Skeletal muscle satellite cell (primary cell): ENCODE data around the gene TTLL5.

ENCODE experiments used
- H3K27me3 ChIP-seq: 2 replicates; pipeline ENCODE4 v1.7.0; 2013; ENCODE audit warnings: low read length; ENCODE audit not compliant: control insufficient read depth, insufficient read depth
- H3K36me3 ChIP-seq: 2 replicates; pipeline ENCODE4 v1.7.0; 2013; ENCODE audit warnings: mild to moderate bottlenecking, control low read depth, low read length; ENCODE audit not compliant: insufficient read depth
- H3K4me1 ChIP-seq: 2 replicates; pipeline ENCODE4 v1.7.0; 2013; ENCODE audit warnings: low read length; ENCODE audit not compliant: control insufficient read depth, insufficient read depth
- H3K4me2 ChIP-seq: 2 replicates; pipeline ENCODE4 v1.7.0; 2013; ENCODE audit warnings: mild to moderate bottlenecking, low read length
- H3K4me3 ChIP-seq: 2 replicates; pipeline ENCODE4 v1.7.0; 2013; ENCODE audit warnings: low read length
- H3K9ac ChIP-seq: 2 replicates; pipeline ENCODE4 v1.7.0; 2013; ENCODE audit warnings: mild to moderate bottlenecking, low read depth, low read length, moderate library complexity
- H3K9me3 ChIP-seq: replicated peaks from 2 replicates; pipeline ENCODE4 v1.7.0; 2013; ENCODE audit warnings: mild to moderate bottlenecking, control low read depth, low read length

TTLL5 gene

DNA sequence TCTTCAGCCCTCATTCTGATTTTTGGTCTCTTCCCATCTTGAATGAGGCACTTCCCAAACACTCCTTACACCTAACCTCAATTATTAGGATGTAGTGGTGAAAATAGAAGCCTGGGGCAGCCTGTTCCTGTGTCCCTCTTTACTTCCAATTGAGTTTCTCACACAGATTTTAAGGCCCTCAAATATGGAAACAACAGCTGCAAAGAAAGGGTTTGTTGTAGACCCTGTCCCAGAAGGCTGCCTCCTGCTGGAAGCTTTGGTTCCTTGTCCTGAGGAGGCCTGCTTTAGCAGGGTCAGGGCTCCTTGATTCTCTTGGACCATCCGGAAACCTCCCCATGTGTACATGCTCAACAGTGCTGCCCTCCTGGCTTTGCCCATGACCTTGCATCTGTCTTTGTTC is 219.5 kb downstream of the TTLL5 start:
- no peak overlapping the region for H3K4me3 ChIP-seq
- no peak overlapping the region for H3K9ac ChIP-seq
- no peaks in the 10 kb centered on the region for H3K27me3 ChIP-seq
- H3K36me3 ChIP-seq: no peaks in the 10 kb centered on the region
- H3K4me2 ChIP-seq: no peak overlapping the region
- no peaks in the 10 kb centered on the region for H3K9me3 ChIP-seq
- H3K4me1 ChIP-seq: peaks cover 49% of the 10 kb centered on the region

GRCh38 chr14:75881994-75882393 is 220.9 kb downstream of the TTLL5 start:
- H3K9ac ChIP-seq: no peak overlapping the region
- H3K4me1 ChIP-seq: peaks cover 58% of the 10 kb centered on the region
- no peaks in the 10 kb centered on the region for H3K36me3 ChIP-seq
- H3K4me3 ChIP-seq: no peak overlapping the region
- no peaks in the 10 kb centered on the region for H3K27me3 ChIP-seq
- no peaks in the 10 kb centered on the region for H3K9me3 ChIP-seq
- H3K4me2 ChIP-seq: no peak overlapping the region

GRCh38 chr14:75884198-75884611 is 223.2 kb downstream of the TTLL5 start:
- Histone ChIP-seq H3K27me3 (no peaks in the 10 kb centered on the region), H3K4me3 (no peak overlapping the region), H3K9me3 (no peaks in the 10 kb centered on the region), H3K4me1 (peaks cover 39% of the 10 kb centered on the region), H3K36me3 (no peaks in the 10 kb centered on the region), H3K4me2 (no peak overlapping the region), H3K9ac (no peak overlapping the region)

DNA sequence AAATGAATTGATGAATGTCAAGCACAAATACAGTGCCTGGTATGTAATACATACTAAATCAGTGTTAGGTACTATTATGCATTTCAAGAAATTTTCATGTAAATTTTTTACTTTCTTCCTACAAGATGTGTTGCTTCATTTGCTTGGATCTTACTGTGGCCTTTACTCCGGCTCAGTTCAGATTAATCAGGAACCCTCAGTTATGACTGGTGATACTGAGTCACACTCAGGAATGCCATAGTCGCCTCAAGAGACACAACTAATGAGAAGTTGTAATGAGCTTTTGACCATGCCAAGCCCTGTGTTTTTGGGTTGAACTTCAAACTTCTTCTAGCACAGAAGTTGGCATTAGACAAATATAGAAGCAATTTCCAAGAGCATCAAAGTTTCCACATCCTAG is 224.8 kb downstream of the TTLL5 start:
- Histone ChIP-seq H3K9ac (no peak overlapping the region), H3K4me3 (no peak overlapping the region), H3K4me2 (peak overlapping the region; percentile 18), H3K36me3 (no peaks in the 10 kb centered on the region), H3K4me1 (peaks cover 31% of the 10 kb centered on the region), H3K9me3 (no peaks in the 10 kb centered on the region), H3K27me3 (no peaks in the 10 kb centered on the region)

DNA sequence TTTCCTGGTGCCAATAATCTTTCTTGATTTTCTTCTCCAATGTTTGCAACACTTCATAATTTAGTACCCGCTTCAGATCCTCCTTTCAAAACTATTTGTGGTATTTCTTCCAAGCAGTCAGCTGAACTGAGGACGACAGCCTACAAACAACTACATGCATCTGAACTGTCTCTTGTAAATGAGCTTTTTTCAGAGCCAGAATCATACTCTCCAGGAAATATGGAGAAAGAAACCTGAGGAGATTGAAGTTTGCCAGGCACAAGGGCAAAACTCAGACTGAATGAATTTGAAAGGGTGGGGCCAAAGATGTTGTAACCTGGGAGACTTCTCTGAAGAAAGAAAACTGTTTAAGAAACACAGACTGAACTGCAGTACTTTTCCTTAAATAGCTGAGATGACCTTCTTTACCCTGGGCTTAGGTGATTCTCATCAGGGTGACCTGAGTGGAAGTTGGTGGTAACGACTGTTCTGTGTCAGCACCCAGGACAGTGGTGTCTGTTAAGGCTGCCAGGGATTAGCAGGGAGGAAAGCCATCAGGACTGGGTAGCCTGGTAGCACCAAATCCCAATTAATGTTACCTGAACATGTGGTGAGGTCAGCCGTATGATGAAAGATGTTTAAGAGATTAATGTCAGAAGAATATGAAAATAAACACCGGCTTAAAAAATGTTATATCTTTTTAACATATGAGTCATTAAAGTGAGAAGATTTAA is 225.7 kb downstream of the TTLL5 start:
- Histone ChIP-seq H3K4me3 (no peak overlapping the region), H3K4me2 (no peak overlapping the region), H3K36me3 (no peaks in the 10 kb centered on the region), H3K9ac (no peak overlapping the region), H3K9me3 (no peaks in the 10 kb centered on the region), H3K27me3 (no peaks in the 10 kb centered on the region), H3K4me1 (peaks cover 31% of the 10 kb centered on the region)

- Histone ChIP-seq H3K4me3 (no peak overlapping the region), H3K36me3 (no peaks in the 10 kb centered on the region), H3K9ac (no peak overlapping the region), H3K9me3 (no peaks in the 10 kb centered on the region), H3K4me2 (no peak overlapping the region), H3K27me3 (no peaks in the 10 kb centered on the region), H3K4me1 (peaks cover 28% of the 10 kb centered on the region)
Observed at GRCh38 chr14:75888945-75889344, 227.9 kb downstream of the TTLL5 start.

DNA sequence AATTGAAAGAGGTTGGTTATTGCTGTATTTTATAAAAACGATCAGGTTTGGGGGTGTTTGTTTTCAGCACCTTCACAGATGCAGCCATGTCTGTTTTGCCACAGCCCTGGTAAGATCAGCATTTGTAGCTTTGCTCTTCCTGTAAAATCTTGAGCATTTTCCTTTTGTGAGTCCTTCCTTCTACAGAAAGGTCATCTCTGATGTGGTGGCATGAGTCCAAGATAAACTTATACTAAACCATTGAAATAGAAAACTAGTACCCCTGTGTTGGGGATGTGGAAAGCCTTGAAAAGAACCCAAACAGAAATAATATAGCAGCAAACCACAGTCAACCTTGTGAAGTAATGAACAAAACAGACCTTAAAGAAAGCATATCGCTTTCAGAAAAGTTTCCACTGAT is 235.3 kb downstream of the TTLL5 start:
- Histone ChIP-seq H3K9me3 (no peaks in the 10 kb centered on the region), H3K4me3 (no peak overlapping the region), H3K27me3 (no peaks in the 10 kb centered on the region), H3K9ac (no peak overlapping the region), H3K4me2 (no peak overlapping the region), H3K4me1 (no peaks in the 10 kb centered on the region), H3K36me3 (no peaks in the 10 kb centered on the region)

DNA sequence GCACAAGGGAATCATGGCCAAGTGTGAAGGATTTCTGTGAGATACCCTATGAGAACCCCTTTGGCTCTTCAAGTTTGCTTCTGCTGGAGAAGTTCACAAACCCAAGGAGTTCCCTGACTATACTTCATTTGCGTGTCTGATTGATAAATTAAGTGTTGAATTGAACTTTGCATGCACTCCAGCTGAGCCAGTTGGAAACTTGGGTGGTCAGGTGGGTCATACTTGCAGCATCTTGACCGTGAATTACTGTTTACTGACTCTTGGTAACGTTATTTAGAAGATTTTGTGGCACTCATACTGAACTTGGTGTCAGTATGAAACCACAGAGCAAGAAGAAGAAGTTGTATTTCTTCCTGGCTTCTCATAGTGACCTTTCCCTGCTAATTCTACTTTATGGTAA is 243.3 kb downstream of the TTLL5 start:
- Histone ChIP-seq H3K36me3 (no peaks in the 10 kb centered on the region), H3K9ac (no peak overlapping the region), H3K27me3 (no peaks in the 10 kb centered on the region), H3K4me2 (no peak overlapping the region), H3K4me1 (peaks cover 6% of the 10 kb centered on the region), H3K9me3 (no peaks in the 10 kb centered on the region), H3K4me3 (no peak overlapping the region)

- no peaks in the 10 kb centered on the region for H3K9me3 ChIP-seq
- no peak overlapping the region for H3K4me3 ChIP-seq
- H3K9ac ChIP-seq: no peak overlapping the region
- H3K4me2 ChIP-seq: no peak overlapping the region
- H3K36me3 ChIP-seq: no peaks in the 10 kb centered on the region
- H3K4me1 ChIP-seq: peaks cover 6% of the 10 kb centered on the region
- no peaks in the 10 kb centered on the region for H3K27me3 ChIP-seq
Observed at GRCh38 chr14:75905147-75905904, 244.3 kb downstream of the TTLL5 start.

- Histone ChIP-seq H3K4me2 (no peak overlapping the region), H3K4me1 (peaks cover 6% of the 10 kb centered on the region), H3K36me3 (no peaks in the 10 kb centered on the region), H3K27me3 (no peaks in the 10 kb centered on the region), H3K4me3 (no peak overlapping the region), H3K9me3 (no peaks in the 10 kb centered on the region), H3K9ac (no peak overlapping the region)
Observed at GRCh38 chr14:75906228-75906627, 245.2 kb downstream of the TTLL5 start.

- H3K9ac ChIP-seq: no peak overlapping the region
- H3K27me3 ChIP-seq: no peaks in the 10 kb centered on the region
Observed at GRCh38 chr14:75906680-75907280, 245.7 kb downstream of the TTLL5 start.

More at GRCh38 chr14:75906680-75907280, 245.7 kb downstream of the TTLL5 start:
- Histone ChIP-seq H3K4me1 (peaks cover 6% of the 10 kb centered on the region), H3K4me3 (no peak overlapping the region), H3K9me3 (no peaks in the 10 kb centered on the region), H3K36me3 (no peaks in the 10 kb centered on the region), H3K4me2 (no peak overlapping the region)
